IMR-90 (cell line): Measurements from ENCODE around the gene RND3. TPM values are rescaled to one million over a fixed set of nuclear protein-coding genes. Genes with fewer than 3 reads are reported as not detected.
A peak's percentile ranks its signal among the peaks of the same experiment; 100 is the strongest.

Source experiments
- ATAC-seq: fragments of 200-7000 bp; cut with Tn5 transposase; 2 replicates; pipeline ENCODE4 v1.9.1; 2020; ENCODE audit warnings: low read depth, mild to moderate bottlenecking, moderate library complexity
- BruUV-seq: library from RNA; stranded (reverse); fragments of 400-500 nt; replicated peaks from 2 replicates; lab custom pipeline; 2021; lab: Mats Ljungman, UMichigan
- CTCF ChIA-PET: fragments of 300-600 bp; formaldehyde crosslinking; extraction: SDS; loops from one replicate; lab custom pipeline; 2021; ENCODE audit warnings: antibody characterized with exemption; lab: Yijun Ruan, JAX
- POLR2A ChIA-PET: fragments of 300-600 bp; sonication (Branson Sonifier 250); formaldehyde crosslinking; loops from one replicate; lab custom pipeline; 2022; ENCODE audit warnings: antibody characterized with exemption; ENCODE audit not compliant: unreplicated experiment; lab: Charles Lee
- DNase-seq: peaks from one replicate; pipeline ENCODE4 v3.0.0; 2013
- H2AFZ ChIP-seq: replicated peaks from 2 replicates; pipeline ENCODE3; 2013; ENCODE audit warnings: low read length, mild to moderate bottlenecking; ENCODE audit not compliant: poor library complexity
- H2AK5ac ChIP-seq: 2 replicates; pipeline ENCODE4 v1.6.1; 2013; ENCODE audit warnings: low read depth, low read length, inconsistent platforms
- H2AK9ac ChIP-seq: replicated peaks from 2 replicates; pipeline ENCODE3; 2013; ENCODE audit warnings: mild to moderate bottlenecking, low read depth, low read length, moderate library complexity; ENCODE audit not compliant: poor library complexity
- H2BK120ac ChIP-seq: 2 replicates; pipeline ENCODE4 v1.6.1; 2013; ENCODE audit warnings: low read depth, low read length, inconsistent platforms
- H2BK15ac ChIP-seq: 3 replicates; pipeline ENCODE4 v1.6.1; 2013; ENCODE audit warnings: low read depth, low read length, inconsistent platforms
- H2BK20ac ChIP-seq: 2 replicates; pipeline ENCODE4 v1.6.1; 2013; ENCODE audit warnings: low read depth, mild to moderate bottlenecking, inconsistent platforms, low read length, moderate library complexity
- H2BK5ac ChIP-seq: 2 replicates; pipeline ENCODE4 v1.6.1; 2013; ENCODE audit warnings: mild to moderate bottlenecking, low read depth, low read length, inconsistent platforms; ENCODE audit not compliant: poor library complexity, severe bottlenecking
- H3K14ac ChIP-seq: replicated peaks from 2 replicates; pipeline ENCODE4 v1.6.1; 2013; ENCODE audit warnings: low read depth, low read length, inconsistent platforms
- H3K18ac ChIP-seq: 2 replicates; pipeline ENCODE4 v1.6.1; 2013; ENCODE audit warnings: low read depth, low read length, control low read depth
- H3K23ac ChIP-seq: 2 replicates; pipeline ENCODE4 v1.6.1; 2013; ENCODE audit warnings: low read depth, low read length, inconsistent platforms
- H3K27ac ChIP-seq: 2 replicates; pipeline ENCODE4 v1.5.1; 2013; ENCODE audit warnings: mild to moderate bottlenecking, control low read depth, low read length; ENCODE audit not compliant: insufficient read depth
- H3K27me3 ChIP-seq: 2 replicates; pipeline ENCODE4 v1.6.1; 2013; ENCODE audit warnings: low read length; ENCODE audit not compliant: control insufficient read depth, insufficient read depth
- H3K36me3 ChIP-seq: 2 replicates; pipeline ENCODE4 v1.6.1; 2013; ENCODE audit warnings: low read length, mixed read lengths; ENCODE audit not compliant: control insufficient read depth, insufficient read depth
- H3K4ac ChIP-seq: 2 replicates; pipeline ENCODE4 v1.6.1; 2013; ENCODE audit warnings: low read depth, low read length, inconsistent platforms
- H3K4me1 ChIP-seq: 2 replicates; pipeline ENCODE4 v1.6.1; 2013; ENCODE audit warnings: low read length, mixed read lengths; ENCODE audit not compliant: control insufficient read depth, insufficient read depth
- H3K4me2 ChIP-seq: 2 replicates; pipeline ENCODE4 v1.6.1; 2013; ENCODE audit warnings: low read depth, mild to moderate bottlenecking, control low read depth, low read length, moderate library complexity
- H3K4me3 ChIP-seq: 2 replicates; pipeline ENCODE4 v1.5.1; 2013; ENCODE audit warnings: low read depth, mild to moderate bottlenecking, control low read depth, low read length, moderate library complexity; ENCODE audit not compliant: insufficient read depth
- H3K56ac ChIP-seq: 2 replicates; pipeline ENCODE4 v1.6.1; 2013; ENCODE audit warnings: low read length, inconsistent platforms; ENCODE audit not compliant: insufficient read depth; ENCODE audit errors: extremely low read depth
- H3K79me1 ChIP-seq, 2 experiments: 2 replicates each; pipeline ENCODE4 v1.6.1; 2013; ENCODE audit warnings: low read length in 2 of 2, inconsistent platforms in 1 of 2, low read depth in 1 of 2
- H3K9ac ChIP-seq: 2 replicates; pipeline ENCODE4 v1.6.1; 2013; ENCODE audit warnings: low read depth, low read length, control low read depth
- H3K9me1 ChIP-seq: 2 replicates; pipeline ENCODE4 v1.6.1; 2013; ENCODE audit warnings: low read length, inconsistent platforms; ENCODE audit not compliant: insufficient read depth
- H3K9me3 ChIP-seq: 2 replicates; pipeline ENCODE4 v1.6.1; 2013; ENCODE audit warnings: low read length; ENCODE audit not compliant: control insufficient read depth, insufficient read depth
- H4K20me1 ChIP-seq: 2 replicates; pipeline ENCODE4 v1.6.1; 2013; ENCODE audit warnings: low read length, inconsistent platforms; ENCODE audit not compliant: insufficient read depth
- H4K5ac ChIP-seq: 2 replicates; pipeline ENCODE4 v1.6.1; 2013; ENCODE audit warnings: mild to moderate bottlenecking, low read depth, low read length, control low read depth
- H4K8ac ChIP-seq, 2 experiments: 2 replicates each; pipeline ENCODE4 v1.6.1; 2013; ENCODE audit warnings: low read depth in 2 of 2, low read length in 2 of 2, control low read depth in 1 of 2, inconsistent platforms in 1 of 2
- H4K91ac ChIP-seq: 2 replicates; pipeline ENCODE4 v1.6.1; 2013; ENCODE audit warnings: low read depth, low read length, inconsistent platforms; ENCODE audit not compliant: insufficient read depth
- BHLHE40 ChIP-seq: fragments of 150-350 bp; IDR thresholded peaks from 2 replicates; pipeline ENCODE4 v1.6.1; 2016; ENCODE audit warnings: mild to moderate bottlenecking, low read depth, low read length
- CEBPB ChIP-seq: IDR thresholded peaks from 2 replicates; pipeline ENCODE4 v1.6.1; 2012; ENCODE audit warnings: low read depth, low read length, improper control_type of control experiment
- ELK1 ChIP-seq: fragments of 150-350 bp; IDR thresholded peaks from 2 replicates; pipeline ENCODE4 v1.6.1; 2016; ENCODE audit warnings: low read depth, mild to moderate bottlenecking, low read length, moderate library complexity, borderline replicate concordance
- MAZ ChIP-seq: IDR thresholded peaks from 2 replicates; pipeline ENCODE4 v1.6.1; 2012; ENCODE audit warnings: low read depth, mild to moderate bottlenecking, low read length, improper control_type of control experiment, moderate library complexity, borderline replicate concordance
- NFE2L2 ChIP-seq: fragments of 150-350 bp; IDR thresholded peaks from 2 replicates; pipeline ENCODE4 v1.6.1; 2016; ENCODE audit warnings: low read depth, mild to moderate bottlenecking, low read length
- POLR2A ChIP-seq: IDR thresholded peaks from 2 replicates; pipeline ENCODE4 v1.6.1; 2012; ENCODE audit warnings: mild to moderate bottlenecking, low read depth, low read length
- RAD21 ChIP-seq: IDR thresholded peaks from 2 replicates; pipeline ENCODE4 v1.6.1; 2012; ENCODE audit warnings: low read length, improper control_type of control experiment
- SMC3 ChIP-seq: fragments of 150-350 bp; IDR thresholded peaks from 2 replicates; pipeline ENCODE4 v1.6.1; 2016; ENCODE audit warnings: low read depth, mild to moderate bottlenecking, antibody characterized with exemption, low read length, moderate library complexity
- WGBS, 2 experiments: methylation state at CpG; one replicate each; pipeline versions ENCODE4 v1.1.5 to v1.1.7; 2013; ENCODE audit warnings: missing lambda C conversion rate in 2 of 2; ENCODE audit not compliant: insufficient read length in 1 of 2; ENCODE audit errors: extremely low coverage in 2 of 2; 5-methylcytosine and 5-hydroxymethylcytosine counted together
- dilution Hi-C: fragments of 300-500 bp; cut with HindIII; formaldehyde crosslinking; loops from one replicate; pipeline ENCODE4 v1.14.3; 2018; ENCODE audit warnings: low sequenced_read_pairs; ENCODE audit not compliant: unreplicated experiment
- in situ Hi-C: fragments of 300-500 bp; cut with MboI; formaldehyde crosslinking; loops from 3 replicates; pipeline ENCODE4 v1.14.3; 2019; ENCODE audit warnings: low sequenced_read_pairs, inconsistent platforms, mixed read lengths
- intact Hi-C: fragments of 100-400 bp; cut with micrococcal nuclease; formaldehyde crosslinking; loops from 2 replicates; pipeline ENCODE4 v1.10.0; 2022
- polyA plus RNA-seq, 3 experiments: library from polyadenylated mRNA; depleted of rRNA; stranded (reverse); fragments of >200 nt; gene quantifications; 2 replicates each; pipeline ENCODE4 v1.2.3, GENCODE V29; 2012; ENCODE audit warnings: low replicate concordance in 1 of 3
- total RNA-seq: library from RNA; depleted of rRNA; stranded (reverse); fragments of >200 nt; gene quantifications from 2 replicates; pipeline ENCODE4 v1.2.3, GENCODE V29; 2012

RND3 gene
- total and polyA plus RNA-seq, 2 of the 4 experiments (the other 2 are of a cell fraction), result 111 to 449 TPM

DNA sequence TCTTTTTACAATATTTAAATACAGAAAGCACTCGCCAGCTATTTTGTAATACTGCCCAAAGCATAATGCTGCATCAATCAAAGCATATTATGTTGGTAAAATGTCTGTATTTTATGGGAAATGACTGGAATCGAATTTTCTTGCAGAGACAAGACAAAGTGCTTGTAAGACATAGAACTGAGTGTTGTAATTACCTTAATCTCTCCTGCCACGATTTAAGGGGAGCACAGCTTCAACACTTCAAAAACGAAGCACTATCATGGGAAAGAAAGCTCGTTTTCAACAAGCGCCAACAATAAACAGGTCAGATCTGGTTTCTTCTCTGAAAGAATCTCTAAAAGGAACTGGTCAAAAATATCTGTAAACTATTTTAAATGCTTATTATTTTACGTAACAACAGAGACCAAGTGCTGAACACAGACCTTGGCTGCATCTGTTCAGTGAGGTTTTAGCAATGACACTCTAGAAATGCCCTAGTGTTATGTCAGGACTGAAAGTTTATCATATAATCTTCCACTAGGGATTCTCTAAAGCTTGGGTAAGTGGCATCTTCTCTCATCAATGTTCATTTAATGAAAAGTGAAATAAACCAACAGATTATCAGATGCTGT is 19.0 kb downstream of the RND3 start:
- in situ Hi-C loops (loop anchor here (5.0 to 25.0 kb wide), 3 partner anchors 331 to 769 kb away; no protein-coding TSS in a partner anchor), dilution Hi-C loops (no loop called here), intact Hi-C loops (loop anchor here (5.0 to 10.0 kb wide), 6 partner anchors 186 to 821 kb away; no protein-coding TSS in a partner anchor)
- BruUV-seq, result TSS peak; percentile 84
- Histone ChIP-seq H2AK9ac (no peak overlapping the region), H4K5ac (no peak overlapping the region), H3K18ac (peak overlapping the region; percentile 66; the same call in 1 of the 2 replicates), H3K79me1 (peaks cover 6 to 45% of the 10 kb centered on the region in 2 experiments; a peak in 3 of 4 replicates), H3K56ac (no peak overlapping the region), H3K27ac (no peak overlapping the region), H3K9me1 (peaks cover 21% of the 10 kb centered on the region), H3K4ac (no peak overlapping the region), H3K9ac (peak overlapping the region; percentile 44; the same call in 1 of the 2 replicates), H3K4me3 (no peak overlapping the region), H2AK5ac (no peak overlapping the region), H2AFZ (no peak overlapping the region), H2BK120ac (no peak overlapping the region), H4K91ac (no peak overlapping the region), H2BK5ac (peak overlapping the region; percentile 73), H3K4me1 (peaks cover 9% of the 10 kb centered on the region), H3K23ac (peak overlapping the region; percentile 53), H3K14ac (peak overlapping the region; percentile 70; the same call in 1 of the 2 replicates), H3K9me3 (no peaks in the 10 kb centered on the region), H3K36me3 (peaks cover 47% of the 10 kb centered on the region), H2BK20ac (no peak overlapping the region), H3K27me3 (no peaks in the 10 kb centered on the region), H4K8ac (peak overlapping the region in 1 of 2 experiments; percentile 38; a peak in 1 of 4 replicates), H2BK15ac (no peak overlapping the region), H4K20me1 (peaks cover 73% of the 10 kb centered on the region), H3K4me2 (peak overlapping the region; percentile 12; the same call in 1 of the 2 replicates)
- POLR2A ChIA-PET, result interaction anchor here (0.9 kb wide), 1 partner anchor 456 kb away, joined by 3 read pairs; no protein-coding TSS in a partner anchor
- ATAC-seq (no peak), DNase-seq (peak; percentile 19)
- CTCF ChIA-PET, result interaction anchor here (1.4 kb wide), 1 partner anchor 772 kb away, joined by 3 read pairs; no protein-coding TSS in a partner anchor
- 30% methylated on average over 2 of the region's 7 CpGs; no CpG with 5 or more reads in 1 of the 2 experiments for WGBS, 2 experiments
- TF ChIP-seq ELK1, result no peak
- TF ChIP-seq CEBPB, result no peak
- no peak for TF ChIP-seq BHLHE40
- TF ChIP-seq SMC3, result no peak
- no peak for TF ChIP-seq MAZ
- TF ChIP-seq POLR2A, result peak; percentile 36; the same call in 1 of the 2 replicates
- TF ChIP-seq NFE2L2, result no peak
- no peak for TF ChIP-seq RAD21
